Activated CD8-positive, alpha-beta T cell treated with anti-CD3 and anti-CD28 coated beads, Interleukin-2, amount 10 ng/mL, durations not matched to agents 7 days and 5 days (primary cell): ENCODE data around the gene CPO. TPM values are rescaled to one million over a fixed set of nuclear protein-coding genes. Genes with fewer than 3 reads are reported as not detected.

ENCODE experiments used
- ATAC-seq: fragments of 150-1000 bp; cut with Tn5 transposase; one replicate; pipeline ENCODE4 v1.10.0; 2021; ENCODE audit warnings: moderate library complexity
- CTCF ChIA-PET: fragments of 350-600 bp; sonication (Branson Sonifier 250); formaldehyde crosslinking; loops from one replicate; lab custom pipeline; 2021; ENCODE audit warnings: antibody characterized with exemption; lab: Charles Lee
- POLR2A ChIA-PET: fragments of 350-600 bp; sonication (Branson Sonifier 250); formaldehyde crosslinking; loops from one replicate; lab custom pipeline; 2021; ENCODE audit warnings: antibody characterized with exemption; lab: Charles Lee
- DNase-seq: peaks from one replicate; pipeline ENCODE4 v3.0.0-alpha.2; 2020
- H3K27ac Mint-ChIP-seq: one replicate; pipeline ENCODE4 v1.8.0; 2021; ENCODE audit warnings: mild to moderate bottlenecking, mixed read lengths
- H3K27me3 Mint-ChIP-seq: one replicate; pipeline ENCODE4 v1.8.0; 2021; ENCODE audit warnings: low read depth, mixed read lengths
- H3K36me3 Mint-ChIP-seq: one replicate; pipeline ENCODE4 v1.8.0; 2021; ENCODE audit warnings: low read depth, mixed read lengths
- H3K4me1 Mint-ChIP-seq: one replicate; pipeline ENCODE4 v1.8.0; 2021; ENCODE audit warnings: low read depth, mixed read lengths
- H3K4me3 Mint-ChIP-seq: one replicate; pipeline ENCODE4 v1.8.0; 2021; ENCODE audit warnings: mild to moderate bottlenecking, mixed read lengths
- H3K9me3 Mint-ChIP-seq: one replicate; pipeline ENCODE4 v1.8.0; 2022; ENCODE audit warnings: mixed read lengths; ENCODE audit not compliant: insufficient read depth
- total RNA-seq, 2 experiments: library from RNA; stranded (reverse); gene quantifications; one replicate each; pipeline ENCODE4 v1.2.3, GENCODE V29; 2021

Gene CPO, protein sequence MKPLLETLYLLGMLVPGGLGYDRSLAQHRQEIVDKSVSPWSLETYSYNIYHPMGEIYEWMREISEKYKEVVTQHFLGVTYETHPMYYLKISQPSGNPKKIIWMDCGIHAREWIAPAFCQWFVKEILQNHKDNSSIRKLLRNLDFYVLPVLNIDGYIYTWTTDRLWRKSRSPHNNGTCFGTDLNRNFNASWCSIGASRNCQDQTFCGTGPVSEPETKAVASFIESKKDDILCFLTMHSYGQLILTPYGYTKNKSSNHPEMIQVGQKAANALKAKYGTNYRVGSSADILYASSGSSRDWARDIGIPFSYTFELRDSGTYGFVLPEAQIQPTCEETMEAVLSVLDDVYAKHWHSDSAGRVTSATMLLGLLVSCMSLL
- total RNA-seq: not detected

DNA sequence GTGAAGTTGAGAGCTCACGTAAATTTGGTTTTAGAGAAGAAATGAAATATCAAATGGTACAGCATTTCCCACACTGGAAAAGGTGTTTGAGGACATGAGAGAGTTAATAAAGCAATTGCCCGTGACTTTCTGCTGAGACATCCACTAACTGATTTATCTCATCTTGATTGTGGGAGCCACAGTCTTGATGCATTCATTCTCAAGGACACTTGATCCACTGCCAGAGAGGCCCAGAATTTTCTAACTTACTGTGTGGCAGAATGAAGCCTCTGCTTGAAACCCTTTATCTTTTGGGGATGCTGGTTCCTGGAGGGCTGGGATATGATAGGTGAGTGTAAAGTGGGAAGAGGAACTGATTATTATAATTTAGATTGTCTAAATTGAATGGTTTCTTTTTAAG lies at the start of gene CPO:
Gene CPO (plus strand): TSS at position 179 of the 400 bp plus-strand sequence. CDS start 82 bp downstream, at position 261.
- Mint-ChIP-seq H3K27ac (no peak within 1 kb of the TSS), H3K4me3 (no peak within 1 kb of the TSS), H3K27me3 (no peaks in the 10 kb centered on the region), H3K36me3 (no peaks in the 10 kb centered on the region), H3K4me1 (no peaks in the 10 kb centered on the region), H3K9me3 (no peaks in the 10 kb centered on the region)
- POLR2A ChIA-PET: no interaction called here
- CTCF ChIA-PET: no interaction called here
- DNase-seq (no peak), ATAC-seq (no peak)

DNA sequence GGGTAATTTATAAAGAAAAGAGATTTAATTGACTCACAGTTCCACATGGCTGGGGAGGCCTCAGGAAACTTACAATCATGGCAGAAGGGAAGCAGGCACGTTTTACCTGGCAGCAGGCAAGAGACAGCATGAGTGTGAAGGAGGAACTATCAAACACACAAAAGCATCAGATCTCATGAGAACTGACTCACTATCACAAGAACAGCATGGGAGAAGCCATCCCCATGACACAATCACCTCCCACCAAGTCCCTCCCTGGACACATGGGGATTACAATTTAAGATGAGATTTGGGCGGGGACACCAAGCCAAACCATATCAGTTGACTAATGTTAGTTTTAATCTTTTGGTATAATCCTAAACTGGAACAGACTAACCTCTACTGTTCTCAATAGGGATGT lies 49.1 kb upstream of the CPO start:
- Mint-ChIP-seq H3K27me3 (no peaks in the 10 kb centered on the region), H3K4me1 (no peaks in the 10 kb centered on the region), H3K9me3 (no peaks in the 10 kb centered on the region), H3K4me3 (no peak overlapping the region), H3K36me3 (no peaks in the 10 kb centered on the region), H3K27ac (no peak overlapping the region)
- CTCF ChIA-PET: no interaction called here
- ATAC-seq (no peak), DNase-seq (no peak)
- POLR2A ChIA-PET: no interaction called here

DNA sequence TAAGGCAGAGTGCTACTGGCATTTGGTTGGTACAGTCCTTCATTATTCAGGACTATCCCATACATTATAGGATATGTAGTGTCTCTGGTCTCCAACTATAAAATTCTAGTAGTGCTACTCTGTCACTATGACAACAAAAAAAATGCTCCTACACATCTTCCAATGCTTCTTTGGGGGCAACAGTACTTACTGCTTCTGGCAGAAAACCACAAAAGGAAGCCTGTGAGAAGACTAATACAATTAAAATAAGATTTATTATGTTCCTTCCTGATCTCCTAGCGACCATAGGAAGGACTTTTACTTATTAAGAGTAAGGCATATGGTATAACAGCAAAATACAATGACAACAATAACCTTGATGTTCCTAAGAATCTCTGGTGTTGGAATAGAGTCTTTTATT lies 48.4 kb upstream of the CPO start:
- Mint-ChIP-seq H3K27me3 (no peaks in the 10 kb centered on the region), H3K4me1 (no peaks in the 10 kb centered on the region), H3K9me3 (no peaks in the 10 kb centered on the region), H3K27ac (no peak overlapping the region), H3K36me3 (peaks cover 1% of the 10 kb centered on the region), H3K4me3 (no peak overlapping the region)
- ChIA-PET POLR2A (no interaction called here), CTCF (no interaction called here)
- DNase-seq: no peak
- ATAC-seq: no peak

DNA sequence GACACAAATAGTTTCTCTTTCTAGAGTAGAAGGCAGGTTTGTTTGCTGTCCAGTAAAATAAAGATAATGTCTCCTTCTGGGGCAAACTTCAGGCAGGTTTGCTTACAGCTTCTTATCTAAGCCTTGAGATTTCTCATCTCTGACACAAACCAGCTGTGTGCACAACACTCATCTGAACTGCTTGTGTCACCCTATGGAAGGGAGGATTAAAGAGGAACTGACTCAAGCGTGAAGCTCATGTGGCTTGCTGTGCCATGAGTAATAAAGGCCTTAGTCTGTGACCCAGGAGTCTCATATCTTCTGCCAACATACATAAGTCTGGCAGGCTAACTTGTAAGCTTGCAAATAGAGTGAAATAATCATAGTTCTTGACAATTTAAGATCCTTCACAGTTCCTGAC lies 24.2 kb upstream of the CPO start:
- no peak overlapping the region for H3K27ac Mint-ChIP-seq
- no peak for ATAC-seq
- POLR2A ChIA-PET: no interaction called here
- H3K4me1 Mint-ChIP-seq: no peaks in the 10 kb centered on the region
- DNase-seq: no peak
- no peaks in the 10 kb centered on the region for H3K36me3 Mint-ChIP-seq
- H3K9me3 Mint-ChIP-seq: no peaks in the 10 kb centered on the region
- CTCF ChIA-PET: interaction anchor here (1.7 kb wide), 1 partner anchor 114 kb away, joined by 6 read pairs; no protein-coding TSS in a partner anchor
- no peak overlapping the region for H3K4me3 Mint-ChIP-seq
- no peaks in the 10 kb centered on the region for H3K27me3 Mint-ChIP-seq

DNA sequence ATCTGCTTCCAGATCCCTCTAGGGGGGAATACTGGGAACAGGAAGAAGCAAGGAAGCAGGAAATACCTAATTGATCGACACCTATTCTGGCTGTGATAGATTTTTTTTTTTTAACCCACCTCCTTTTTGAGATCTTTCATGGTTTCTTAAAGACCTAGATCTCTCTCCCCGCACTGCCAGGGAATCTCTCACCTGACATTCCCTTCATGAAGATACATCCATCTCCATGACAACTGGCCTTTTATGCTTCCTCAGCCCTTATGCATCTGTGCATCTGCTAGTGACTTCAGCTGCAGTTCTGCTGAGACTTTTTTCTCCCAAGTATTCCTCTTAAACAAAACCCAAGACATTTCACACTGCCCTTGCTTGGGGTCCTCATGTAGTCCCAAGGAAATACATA lies 21.1 kb upstream of the CPO start:
- Mint-ChIP-seq H3K36me3 (no peaks in the 10 kb centered on the region), H3K9me3 (no peaks in the 10 kb centered on the region), H3K27me3 (no peaks in the 10 kb centered on the region), H3K4me3 (no peak overlapping the region), H3K27ac (no peak overlapping the region), H3K4me1 (no peaks in the 10 kb centered on the region)
- ChIA-PET CTCF (no interaction called here), POLR2A (no interaction called here)
- ATAC-seq: no peak
- no peak for DNase-seq

DNA sequence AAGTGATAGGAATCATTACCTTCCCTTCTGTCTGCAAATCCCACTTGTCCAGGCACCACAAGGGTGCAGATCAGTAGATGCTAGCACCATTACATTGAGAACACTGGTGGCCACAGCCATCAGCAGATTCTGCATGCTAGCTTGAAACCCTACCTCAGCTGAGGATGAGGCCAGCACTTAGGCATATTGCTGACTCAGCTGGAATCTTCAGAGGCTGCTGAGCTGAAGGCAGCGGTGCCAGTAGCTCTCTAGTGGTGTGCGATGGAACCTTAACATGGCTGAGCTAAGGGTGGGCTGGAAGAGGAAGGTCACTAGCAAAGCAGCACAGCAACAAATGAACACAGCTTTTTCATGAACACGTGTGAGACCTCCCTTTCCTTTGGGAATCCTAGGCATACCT lies 19.0 kb upstream of the CPO start:
- H3K4me1 Mint-ChIP-seq: no peaks in the 10 kb centered on the region
- CTCF ChIA-PET: no interaction called here

DNA sequence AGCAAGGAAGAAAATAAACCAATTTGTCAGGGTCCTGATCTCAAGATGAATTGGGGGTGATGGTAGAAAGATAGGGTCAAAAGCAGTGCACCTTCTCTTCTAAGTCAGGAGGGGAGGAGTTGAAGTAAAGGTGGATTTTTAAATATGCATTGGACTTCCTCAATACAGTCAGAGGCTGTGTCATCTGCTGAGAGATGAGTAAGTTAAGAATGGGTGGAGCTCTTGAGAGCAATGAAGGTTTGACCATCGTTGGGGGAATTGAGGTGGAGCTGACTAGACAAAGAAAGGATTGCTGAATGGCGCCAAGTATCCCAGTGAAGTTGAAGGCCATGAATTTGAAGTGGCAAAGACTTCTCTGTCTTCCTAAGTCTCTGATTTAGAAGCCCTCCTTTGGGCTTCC lies 18.4 kb upstream of the CPO start:
- POLR2A ChIA-PET: no interaction called here
- DNase-seq (no peak), ATAC-seq (no peak)
- no peaks in the 10 kb centered on the region for H3K9me3 Mint-ChIP-seq
- no peak overlapping the region for H3K4me3 Mint-ChIP-seq
- no peaks in the 10 kb centered on the region for H3K27me3 Mint-ChIP-seq
- H3K27ac Mint-ChIP-seq: no peak overlapping the region
- no peaks in the 10 kb centered on the region for H3K36me3 Mint-ChIP-seq
- CTCF ChIA-PET: no interaction called here
- no peaks in the 10 kb centered on the region for H3K4me1 Mint-ChIP-seq

More for the DNA sequence above, 19.0 kb upstream of the CPO start:
- POLR2A ChIA-PET: no interaction called here
- Mint-ChIP-seq H3K4me3 (no peak overlapping the region), H3K27ac (no peak overlapping the region), H3K27me3 (no peaks in the 10 kb centered on the region), H3K9me3 (no peaks in the 10 kb centered on the region), H3K36me3 (no peaks in the 10 kb centered on the region)
- no peak for DNase-seq
- no peak for ATAC-seq

DNA sequence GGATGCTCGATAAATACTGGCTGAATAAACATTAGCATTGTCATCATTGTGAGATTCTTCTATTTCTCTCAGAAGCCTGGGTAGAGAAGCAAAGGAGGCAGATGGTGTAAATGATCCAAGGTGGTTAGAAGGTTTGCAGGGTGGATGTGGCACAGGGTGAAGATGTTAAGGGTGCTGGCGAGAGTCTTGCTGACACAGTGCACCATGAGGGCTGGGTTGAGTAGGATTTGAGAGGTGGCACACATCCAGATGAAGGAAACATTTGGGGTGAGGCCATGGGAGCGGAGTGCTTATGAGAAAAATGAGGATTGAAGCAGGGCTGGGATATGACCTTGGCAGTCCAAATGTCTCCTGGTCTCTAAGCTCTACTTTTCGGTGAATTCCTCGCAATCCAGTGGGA lies 17.8 kb upstream of the CPO start:
- Mint-ChIP-seq H3K9me3 (no peaks in the 10 kb centered on the region), H3K4me1 (no peaks in the 10 kb centered on the region), H3K27me3 (no peaks in the 10 kb centered on the region), H3K36me3 (no peaks in the 10 kb centered on the region), H3K4me3 (no peak overlapping the region), H3K27ac (no peak overlapping the region)
- ChIA-PET POLR2A (no interaction called here), CTCF (no interaction called here)
- no peak for ATAC-seq
- no peak for DNase-seq

DNA sequence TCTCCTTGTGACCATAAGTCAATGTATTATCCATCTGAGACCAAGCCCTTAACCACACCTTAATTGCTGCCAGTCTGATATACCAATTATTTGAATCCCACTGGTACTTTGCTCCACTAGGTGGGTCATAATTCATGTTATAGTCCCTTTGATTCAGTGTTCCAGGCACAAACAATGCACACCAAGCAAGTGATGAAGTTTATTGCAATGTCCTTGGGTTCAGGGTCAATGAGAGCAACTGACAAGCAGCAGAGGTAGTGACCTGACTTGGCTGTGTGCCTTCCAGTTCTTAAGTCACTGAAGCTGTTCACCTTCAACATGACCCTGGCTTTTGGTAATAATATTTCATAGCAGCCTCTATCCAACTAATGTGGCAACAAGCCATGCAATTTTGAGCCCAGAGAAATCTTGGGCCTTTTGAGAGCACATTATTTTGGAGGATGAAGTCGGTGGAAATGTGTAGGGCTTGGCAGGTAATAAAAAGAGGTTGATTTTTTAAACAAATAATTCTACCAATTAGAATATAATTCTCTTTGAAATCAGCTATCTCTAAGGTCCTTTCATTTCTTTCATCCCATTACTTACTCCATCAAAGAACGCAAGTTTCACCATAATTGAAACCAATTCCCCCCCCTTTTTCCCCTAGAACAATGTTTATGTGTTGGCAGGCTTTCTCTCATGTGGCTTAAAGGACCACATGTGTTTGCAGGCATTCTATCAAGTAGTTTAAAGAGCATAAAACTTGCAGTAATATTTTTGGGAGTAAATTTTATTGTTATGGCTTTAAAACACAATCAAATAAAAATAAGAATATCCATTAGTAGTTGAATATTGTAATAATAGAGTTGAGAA lies 3.1 kb upstream of the CPO start:
- Mint-ChIP-seq H3K27ac (no peak overlapping the region), H3K36me3 (no peaks in the 10 kb centered on the region), H3K27me3 (no peaks in the 10 kb centered on the region), H3K9me3 (no peaks in the 10 kb centered on the region), H3K4me3 (no peak overlapping the region), H3K4me1 (no peaks in the 10 kb centered on the region)
- POLR2A ChIA-PET: no interaction called here
- ATAC-seq (no peak), DNase-seq (no peak)
- CTCF ChIA-PET: interaction anchor here (0.9 kb wide), 1 partner anchor 135 kb away, joined by 3 read pairs; no protein-coding TSS in a partner anchor

DNA sequence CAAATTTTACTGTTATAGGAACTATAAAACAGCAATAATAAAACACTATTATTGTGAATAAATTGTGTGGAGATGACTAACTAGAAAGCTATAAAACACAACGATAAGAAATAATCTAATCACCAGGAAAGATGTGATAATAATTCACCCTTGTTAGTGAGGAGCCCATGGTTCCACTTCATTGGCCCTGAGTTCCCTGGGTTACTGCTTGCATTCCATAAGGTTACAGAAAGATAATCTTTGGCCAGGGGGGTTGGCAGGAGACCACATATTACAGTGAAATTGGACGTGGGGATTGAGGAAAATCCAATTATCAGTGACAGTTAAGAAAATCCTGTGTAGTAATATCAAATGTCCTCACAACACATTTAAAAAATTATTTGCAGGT lies 2.5 kb upstream of the CPO start:
- Mint-ChIP-seq H3K36me3 (no peaks in the 10 kb centered on the region), H3K4me1 (no peaks in the 10 kb centered on the region), H3K4me3 (no peak overlapping the region), H3K27me3 (no peaks in the 10 kb centered on the region), H3K9me3 (no peaks in the 10 kb centered on the region), H3K27ac (no peak overlapping the region)
- ChIA-PET CTCF (no interaction called here), POLR2A (no interaction called here)
- no peak for DNase-seq
- ATAC-seq: no peak

DNA sequence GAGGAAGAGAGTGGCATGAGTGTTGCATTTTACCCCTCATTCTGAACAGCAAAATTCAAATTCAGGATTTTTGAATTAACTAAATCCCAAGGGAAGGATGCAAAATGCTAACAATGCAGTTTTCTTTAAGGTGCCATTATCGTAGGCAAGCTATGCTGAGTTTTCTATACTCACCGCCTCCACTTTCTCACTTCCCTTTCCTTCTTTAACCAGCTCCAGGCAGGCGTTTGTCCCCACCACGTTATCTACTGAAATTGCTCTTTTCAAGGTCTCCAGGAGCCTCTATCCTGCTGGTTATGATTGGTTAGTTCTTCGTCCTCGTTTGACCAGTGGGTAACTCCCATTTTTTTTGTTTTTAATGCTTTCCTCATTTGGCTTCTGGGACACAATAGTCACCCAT lies 1.8 kb upstream of the CPO start:
- Mint-ChIP-seq H3K27ac (no peak overlapping the region), H3K4me1 (no peaks in the 10 kb centered on the region), H3K36me3 (no peaks in the 10 kb centered on the region), H3K27me3 (no peaks in the 10 kb centered on the region), H3K4me3 (no peak overlapping the region), H3K9me3 (no peaks in the 10 kb centered on the region)
- DNase-seq (no peak), ATAC-seq (no peak)
- ChIA-PET CTCF (no interaction called here), POLR2A (no interaction called here)

DNA sequence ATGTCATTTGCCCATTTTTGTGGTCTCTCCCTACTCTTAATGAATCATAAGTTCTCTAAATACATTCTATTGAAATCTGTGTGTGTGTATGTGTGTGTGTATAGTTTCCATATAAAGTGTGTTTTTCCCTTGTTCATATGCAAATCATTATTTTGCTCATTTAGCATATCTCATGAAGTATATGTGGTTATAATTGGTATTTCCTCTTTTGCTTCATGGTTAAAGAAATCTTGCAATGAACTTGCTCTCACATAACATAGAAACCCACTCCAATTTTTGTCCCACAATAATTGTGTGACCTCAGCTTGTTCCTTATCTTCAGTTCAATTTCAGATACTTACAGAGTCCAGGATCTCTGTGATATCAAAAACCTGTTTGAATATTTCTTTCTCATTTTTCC lies 1.2 kb downstream of the CPO start:
- ATAC-seq: no peak
- POLR2A ChIA-PET: no interaction called here
- no peaks in the 10 kb centered on the region for H3K27me3 Mint-ChIP-seq

More for the DNA sequence above, 1.2 kb downstream of the CPO start:
- no peaks in the 10 kb centered on the region for H3K4me1 Mint-ChIP-seq
- H3K4me3 Mint-ChIP-seq: no peak overlapping the region
- no peak for DNase-seq
- no peak overlapping the region for H3K27ac Mint-ChIP-seq
- H3K9me3 Mint-ChIP-seq: no peaks in the 10 kb centered on the region
- H3K36me3 Mint-ChIP-seq: no peaks in the 10 kb centered on the region
- CTCF ChIA-PET: no interaction called here
